ENCODE measurements around the gene OR2V2.

OR2V2 gene

GRCh38 chr5:181105391-181106025 lies 41.9 kb upstream of the OR2V2 start:
- Histone ChIP-seq H3K4me3 (ENCODE audit: low read length) (no peak overlapping the region), H4K20me1 (ENCODE audit: insufficient read depth, low read length) (no peaks in the 10 kb centered on the region), H3K79me2 (ENCODE audit: low read length) (no peaks in the 10 kb centered on the region), H2AFZ (ENCODE audit: low read depth, low read length) (no peak overlapping the region), H3K36me3 (replicated peaks; ENCODE audit: low read depth, low read length) (no peaks in the 10 kb centered on the region), H3K27me3 (ENCODE audit: low read depth, low read length) (peaks cover 17% of the 10 kb centered on the region; the same call in 1 of the 2 replicates), H3K9ac (ENCODE audit: low read length) (no peak overlapping the region), H3K4me1 (ENCODE audit: low read length) (peaks cover 12% of the 10 kb centered on the region), H3K4me2 (ENCODE audit: low read length) (peak overlapping the region; percentile 44), H3K27ac (ENCODE audit: low read length) (no peak overlapping the region), H3K9me3 (ENCODE audit: insufficient read depth, low read length) (no peaks in the 10 kb centered on the region)
- TF ChIP-seq EZH2phosphoT487 (IDR thresholded peaks at IDR 0.05; ENCODE audit: low read depth) (no peak), CTCF (IDR thresholded peaks at IDR 0.05; ENCODE audit: low read depth, low read length) (no peak)

- H3K27me3 ChIP-seq (ENCODE audit: low read depth, low read length): peaks cover 20% of the 10 kb centered on the region; the same call in 1 of the 2 replicates
- peaks cover 12% of the 10 kb centered on the region for H3K4me1 ChIP-seq (ENCODE audit: low read length)
- TF ChIP-seq CTCF (IDR thresholded peaks at IDR 0.05; ENCODE audit: low read depth, low read length): no peak
- no peak for TF ChIP-seq EZH2phosphoT487 (IDR thresholded peaks at IDR 0.05; ENCODE audit: low read depth)
- no peaks in the 10 kb centered on the region for H3K36me3 ChIP-seq (replicated peaks; ENCODE audit: low read depth, low read length)
- H2AFZ ChIP-seq (ENCODE audit: low read depth, low read length): no peak overlapping the region
- no peaks in the 10 kb centered on the region for H3K79me2 ChIP-seq (ENCODE audit: low read length)
- H3K9me3 ChIP-seq (ENCODE audit: insufficient read depth, low read length): no peaks in the 10 kb centered on the region
- H3K4me2 ChIP-seq (ENCODE audit: low read length): no peak overlapping the region
- no peak overlapping the region for H3K4me3 ChIP-seq (ENCODE audit: low read length)
- no peak overlapping the region for H3K27ac ChIP-seq (ENCODE audit: low read length)
- H3K9ac ChIP-seq (ENCODE audit: low read length): no peak overlapping the region
- no peaks in the 10 kb centered on the region for H4K20me1 ChIP-seq (ENCODE audit: insufficient read depth, low read length)
Observed at GRCh38 chr5:181107699-181108098, 39.7 kb upstream of the OR2V2 start.

- no peaks in the 10 kb centered on the region for H3K36me3 ChIP-seq (replicated peaks; ENCODE audit: low read depth, low read length)
- H3K27me3 ChIP-seq (ENCODE audit: low read depth, low read length): peaks cover 20% of the 10 kb centered on the region; the same call in 1 of the 2 replicates
- no peaks in the 10 kb centered on the region for H4K20me1 ChIP-seq (ENCODE audit: insufficient read depth, low read length)
Observed at GRCh38 chr5:181108578-181109165, 38.7 kb upstream of the OR2V2 start.

GRCh38 chr5:181109489-181110013 lies 37.8 kb upstream of the OR2V2 start:
- Histone ChIP-seq H3K27me3 (ENCODE audit: low read depth, low read length) (peaks cover 20% of the 10 kb centered on the region; the same call in 1 of the 2 replicates), H3K9ac (ENCODE audit: low read length) (no peak overlapping the region), H3K27ac (ENCODE audit: low read length) (no peak overlapping the region), H3K36me3 (replicated peaks; ENCODE audit: low read depth, low read length) (no peaks in the 10 kb centered on the region), H3K79me2 (ENCODE audit: low read length) (no peaks in the 10 kb centered on the region), H2AFZ (ENCODE audit: low read depth, low read length) (no peak overlapping the region), H3K4me2 (ENCODE audit: low read length) (no peak overlapping the region), H4K20me1 (ENCODE audit: insufficient read depth, low read length) (no peaks in the 10 kb centered on the region), H3K4me1 (ENCODE audit: low read length) (peaks cover 12% of the 10 kb centered on the region), H3K9me3 (ENCODE audit: insufficient read depth, low read length) (no peaks in the 10 kb centered on the region), H3K4me3 (ENCODE audit: low read length) (no peak overlapping the region)
- no peak for TF ChIP-seq CTCF (IDR thresholded peaks at IDR 0.05; ENCODE audit: low read depth, low read length)
- TF ChIP-seq EZH2phosphoT487 (IDR thresholded peaks at IDR 0.05; ENCODE audit: low read depth): no peak

More at GRCh38 chr5:181108578-181109165, 38.7 kb upstream of the OR2V2 start:
- H3K79me2 ChIP-seq (ENCODE audit: low read length): no peaks in the 10 kb centered on the region
- no peak overlapping the region for H3K9ac ChIP-seq (ENCODE audit: low read length)
- H3K4me1 ChIP-seq (ENCODE audit: low read length): peaks cover 12% of the 10 kb centered on the region
- H3K4me3 ChIP-seq (ENCODE audit: low read length): no peak overlapping the region
- TF ChIP-seq EZH2phosphoT487 (IDR thresholded peaks at IDR 0.05; ENCODE audit: low read depth): no peak
- no peaks in the 10 kb centered on the region for H3K9me3 ChIP-seq (ENCODE audit: insufficient read depth, low read length)
- no peak overlapping the region for H3K27ac ChIP-seq (ENCODE audit: low read length)
- H2AFZ ChIP-seq (ENCODE audit: low read depth, low read length): no peak overlapping the region
- no peak overlapping the region for H3K4me2 ChIP-seq (ENCODE audit: low read length)

Data from OCI-LY3 (cell line).